ENCODE results near the gene TPTE2.

DNA sequence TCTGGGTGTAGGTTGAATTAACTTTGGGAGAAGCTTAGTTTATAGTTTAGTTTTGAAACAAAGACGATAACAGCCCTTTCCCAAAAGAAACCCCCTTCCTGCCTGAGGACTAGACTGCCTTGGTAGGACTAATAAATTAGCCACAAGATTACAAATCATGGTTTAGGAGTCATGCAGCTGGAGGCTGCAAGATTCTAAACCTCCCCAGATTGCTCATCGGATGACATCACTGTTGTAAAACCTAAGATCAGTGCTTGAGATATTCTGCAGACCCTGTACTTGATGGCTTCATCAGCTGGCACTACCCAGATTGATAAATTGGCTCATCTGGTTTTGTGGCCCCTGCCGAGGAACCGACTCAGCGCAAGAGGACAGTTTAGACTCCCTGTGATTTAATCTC, 36.2 kb upstream of the TPTE2 start:
- TF ChIP-seq, protein P1, sequence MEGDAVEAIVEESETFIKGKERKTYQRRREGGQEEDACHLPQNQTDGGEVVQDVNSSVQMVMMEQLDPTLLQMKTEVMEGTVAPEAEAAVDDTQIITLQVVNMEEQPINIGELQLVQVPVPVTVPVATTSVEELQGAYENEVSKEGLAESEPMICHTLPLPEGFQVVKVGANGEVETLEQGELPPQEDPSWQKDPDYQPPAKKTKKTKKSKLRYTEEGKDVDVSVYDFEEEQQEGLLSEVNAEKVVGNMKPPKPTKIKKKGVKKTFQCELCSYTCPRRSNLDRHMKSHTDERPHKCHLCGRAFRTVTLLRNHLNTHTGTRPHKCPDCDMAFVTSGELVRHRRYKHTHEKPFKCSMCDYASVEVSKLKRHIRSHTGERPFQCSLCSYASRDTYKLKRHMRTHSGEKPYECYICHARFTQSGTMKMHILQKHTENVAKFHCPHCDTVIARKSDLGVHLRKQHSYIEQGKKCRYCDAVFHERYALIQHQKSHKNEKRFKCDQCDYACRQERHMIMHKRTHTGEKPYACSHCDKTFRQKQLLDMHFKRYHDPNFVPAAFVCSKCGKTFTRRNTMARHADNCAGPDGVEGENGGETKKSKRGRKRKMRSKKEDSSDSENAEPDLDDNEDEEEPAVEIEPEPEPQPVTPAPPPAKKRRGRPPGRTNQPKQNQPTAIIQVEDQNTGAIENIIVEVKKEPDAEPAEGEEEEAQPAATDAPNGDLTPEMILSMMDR (conservative IDR thresholded peaks at IDR 0.05 in 1 of 2, IDR thresholded peaks at IDR 0.05 in 1 of 2; ENCODE audit: low read depth in 1 of 2, low read length in 2 of 2): no peak
- TF ChIP-seq EZH2 (IDR thresholded peaks at IDR 0.05; ENCODE audit: low read length, missing control alignments): no peak

Data from fibroblast of lung (primary cell).